ENCODE results near the gene PRAMEF15.
"Not testable (repeated sequence)": the region's sequence is repeated elsewhere in the genome, so short reads cannot be mapped to it uniquely, and the experiment has no call there.

Gene PRAMEF15

GRCh38 chr1:13315281-13315680 is at the start of gene PRAMEF15:
Gene PRAMEF15 (plus strand): TSS chr1:13315581. CDS start chr1:13318408, 2,827 bp downstream.
- not testable (repeated sequence) for FAIRE-seq

GRCh38 chr1:13277016-13277415 is 38.4 kb upstream of the PRAMEF15 start:
- not testable (repeated sequence) for FAIRE-seq

- not testable (repeated sequence) for FAIRE-seq
These were observed 35.8 kb upstream of the PRAMEF15 start for GRCh38 chr1:13279617-13280016.

GRCh38 chr1:13285037-13285436 is 30.3 kb upstream of the PRAMEF15 start, which contains the start of gene PRAMEF8:
Gene PRAMEF8 (minus strand): TSS chr1:13285137. CDS start chr1:13284091, 1,046 bp downstream.
- FAIRE-seq = not testable (repeated sequence)

- not testable (repeated sequence) for FAIRE-seq
These were observed 26.4 kb upstream of the PRAMEF15 start for GRCh38 chr1:13289030-13289429.

- FAIRE-seq = not testable (repeated sequence)
These were observed 18.0 kb upstream of the PRAMEF15 start for GRCh38 chr1:13297216-13297931.

- not testable (repeated sequence) for FAIRE-seq
These were observed 16.7 kb upstream of the PRAMEF15 start for GRCh38 chr1:13298699-13299098.

GRCh38 chr1:13302197-13302596 is 13.2 kb upstream of the PRAMEF15 start:
- FAIRE-seq = not testable (repeated sequence)

GRCh38 chr1:13303239-13303638 is 12.1 kb upstream of the PRAMEF15 start, which contains the start of gene PRAMEF33:
Gene PRAMEF33 (plus strand): TSS chr1:13303539. CDS start chr1:13305955, 2,416 bp downstream.
- not testable (repeated sequence) for FAIRE-seq

GRCh38 chr1:13342496-13342895 is 27.1 kb downstream of the PRAMEF15 start:
- not testable (repeated sequence) for FAIRE-seq

- FAIRE-seq = not testable (repeated sequence)
These were observed 31.7 kb downstream of the PRAMEF15 start, which contains the start of gene PRAMEF14 for GRCh38 chr1:13347034-13347433. Gene PRAMEF14 (minus strand): TSS chr1:13347134. CDS start chr1:13345314, 1,820 bp downstream.

- not testable (repeated sequence) for FAIRE-seq
These were observed 38.1 kb downstream of the PRAMEF15 start for GRCh38 chr1:13353476-13353875.

- FAIRE-seq = not testable (repeated sequence)
These were observed 39.1 kb downstream of the PRAMEF15 start for GRCh38 chr1:13354475-13354874.

GRCh38 chr1:13356774-13357173 is 41.4 kb downstream of the PRAMEF15 start:
- FAIRE-seq = not testable (repeated sequence)

- not testable (repeated sequence) for FAIRE-seq
These were observed 47.0 kb downstream of the PRAMEF15 start for GRCh38 chr1:13362364-13362763.

GRCh38 chr1:13364928-13365327 is 49.5 kb downstream of the PRAMEF15 start:
- not testable (repeated sequence) for FAIRE-seq

GRCh38 chr1:13366536-13366935 is 51.2 kb downstream of the PRAMEF15 start:
- not testable (repeated sequence) for FAIRE-seq

GRCh38 chr1:13368544-13368943 is 53.2 kb downstream of the PRAMEF15 start:
- not testable (repeated sequence) for FAIRE-seq
